Myocyte (in vitro differentiated cells): ENCODE results near the gene PODXL2. TPM values are rescaled to one million over a fixed set of nuclear protein-coding genes. Genes with fewer than 3 reads are reported as not detected.
"Not testable (repeated sequence)": the region's sequence is repeated elsewhere in the genome, so short reads cannot be mapped to it uniquely, and the experiment has no call there.

Experiments
- DNase-seq: peaks from one replicate; pipeline ENCODE4 v3.0.0-alpha.2; 2012; ENCODE audit warnings: low read depth
- total RNA-seq: library from RNA; depleted of rRNA; stranded (reverse); fragments of >200 nt; gene quantifications from 2 replicates; pipeline ENCODE4 v1.2.3, GENCODE V29; 2014

PODXL2 gene
- total RNA-seq, 1 donor from 2014 or later: 4.8 TPM

GRCh38 chr3:127654374-127654773 lies 25.4 kb downstream of the PODXL2 start:
- DNase-seq: no peak

GRCh38 chr3:127654993-127655392 lies 26.0 kb downstream of the PODXL2 start:
- DNase-seq: not testable (repeated sequence)

- peak; percentile 47 for DNase-seq
Observed at GRCh38 chr3:127655641-127656040, 26.7 kb downstream of the PODXL2 start.

- DNase-seq: no peak
Observed at GRCh38 chr3:127656906-127657305, 27.9 kb downstream of the PODXL2 start.

- DNase-seq: no peak
Observed at GRCh38 chr3:127658234-127658633, 29.2 kb downstream of the PODXL2 start.

- no peak for DNase-seq
Observed at GRCh38 chr3:127660621-127661251, 31.8 kb downstream of the PODXL2 start.

GRCh38 chr3:127661600-127661999 lies 32.6 kb downstream of the PODXL2 start:
- no peak for DNase-seq

GRCh38 chr3:127662001-127662469 lies 33.0 kb downstream of the PODXL2 start:
- DNase-seq: no peak

- no peak for DNase-seq
Observed at GRCh38 chr3:127663151-127663550, 34.2 kb downstream of the PODXL2 start.

- DNase-seq: no peak
Observed at GRCh38 chr3:127665165-127665564, 36.2 kb downstream of the PODXL2 start.

GRCh38 chr3:127665586-127665985 lies 36.6 kb downstream of the PODXL2 start:
- DNase-seq: no peak

GRCh38 chr3:127666676-127667075 lies 37.7 kb downstream of the PODXL2 start:
- DNase-seq: no peak

- no peak for DNase-seq
Observed at GRCh38 chr3:127667119-127667681, 38.2 kb downstream of the PODXL2 start.

GRCh38 chr3:127668906-127669305 lies 39.9 kb downstream of the PODXL2 start:
- no peak for DNase-seq

GRCh38 chr3:127669541-127670228 lies 40.7 kb downstream of the PODXL2 start:
- DNase-seq: no peak

GRCh38 chr3:127670229-127670559 lies 41.2 kb downstream of the PODXL2 start:
- no peak for DNase-seq

GRCh38 chr3:127670761-127671522 lies 42.0 kb downstream of the PODXL2 start:
- no peak for DNase-seq

- no peak for DNase-seq
Observed at GRCh38 chr3:127671523-127672428, 42.8 kb downstream of the PODXL2 start.

- DNase-seq: peak; percentile 79
Observed at GRCh38 chr3:127672429-127673190, 43.6 kb downstream of the PODXL2 start, which contains the start of gene ABTB1. ABTB1 (plus strand) TSS chr3:127672952; CDS start chr3:127673026, 74 bp downstream.
